ENCODE data around the gene OR2D2. TPM values are rescaled to one million over a fixed set of nuclear protein-coding genes. Genes with fewer than 3 reads are reported as not detected.

The OR2D2 gene
- total RNA-seq, 4 donors from 2014 or later: not detected

- no peak overlapping the region for H3K4me3 ChIP-seq
- H3K27ac ChIP-seq: no peak overlapping the region
- no peaks in the 10 kb centered on the region for H3K9me3 ChIP-seq
- H3K27me3 ChIP-seq: no peaks in the 10 kb centered on the region
- no peaks in the 10 kb centered on the region for H3K4me1 ChIP-seq
- TF ChIP-seq CTCF (IDR thresholded peaks at IDR 0.05): no peak
- TF ChIP-seq POLR2A (IDR thresholded peaks at IDR 0.05): no peak
- no peak for TF ChIP-seq EP300 (IDR thresholded peaks at IDR 0.05)
- H3K36me3 ChIP-seq: no peaks in the 10 kb centered on the region
- DNase-seq (ENCODE audit: low spot score in 2 of 2): no peak
- 69 to 75% methylated on average over 2 of the region's 2 CpGs for WGBS, 2 donors
Measured at GRCh38 chr11:6900327-6900999, 8.2 kb upstream of the OR2D2 start.

GRCh38 chr11:6898911-6899310 is 6.6 kb upstream of the OR2D2 start:
- no peak for DNase-seq (ENCODE audit: low spot score in 2 of 2)
- H3K36me3 ChIP-seq: no peaks in the 10 kb centered on the region
- TF ChIP-seq POLR2A (IDR thresholded peaks at IDR 0.05) (no peak), CTCF (IDR thresholded peaks at IDR 0.05) (no peak), EP300 (IDR thresholded peaks at IDR 0.05) (no peak)
- no peak overlapping the region for H3K27ac ChIP-seq
- H3K4me3 ChIP-seq: no peak overlapping the region
- H3K9me3 ChIP-seq: no peaks in the 10 kb centered on the region
- H3K4me1 ChIP-seq: no peaks in the 10 kb centered on the region
- whole genome bisulfite sequencing, 2 donors: 69 to 81% methylated on average over 1 of the region's 1 CpG
- H3K27me3 ChIP-seq: no peaks in the 10 kb centered on the region

GRCh38 chr11:6895010-6895409 is 2.7 kb upstream of the OR2D2 start:
- H3K4me3 ChIP-seq: no peak overlapping the region

GRCh38 chr11:6894097-6894496 is 1.8 kb upstream of the OR2D2 start:
- Histone ChIP-seq H3K36me3 (no peaks in the 10 kb centered on the region), H3K4me1 (no peaks in the 10 kb centered on the region), H3K27ac (no peak overlapping the region), H3K4me3 (no peak overlapping the region), H3K9me3 (no peaks in the 10 kb centered on the region), H3K27me3 (no peaks in the 10 kb centered on the region)
- no peak for DNase-seq (ENCODE audit: low spot score in 2 of 2)
- no peak for TF ChIP-seq POLR2A (IDR thresholded peaks at IDR 0.05)
- no peak for TF ChIP-seq EP300 (IDR thresholded peaks at IDR 0.05)
- no peak for TF ChIP-seq CTCF (IDR thresholded peaks at IDR 0.05)

More at GRCh38 chr11:6895010-6895409, 2.7 kb upstream of the OR2D2 start:
- DNase-seq (ENCODE audit: low spot score in 2 of 2): no peak
- no peaks in the 10 kb centered on the region for H3K9me3 ChIP-seq
- H3K36me3 ChIP-seq: no peaks in the 10 kb centered on the region
- no peak for TF ChIP-seq EP300 (IDR thresholded peaks at IDR 0.05)
- no peak for TF ChIP-seq POLR2A (IDR thresholded peaks at IDR 0.05)
- TF ChIP-seq CTCF (IDR thresholded peaks at IDR 0.05): no peak
- no peak overlapping the region for H3K27ac ChIP-seq
- H3K27me3 ChIP-seq: no peaks in the 10 kb centered on the region
- H3K4me1 ChIP-seq: no peaks in the 10 kb centered on the region

GRCh38 chr11:6889835-6890234 is 2.5 kb downstream of the OR2D2 start:
- no peak for TF ChIP-seq CTCF (IDR thresholded peaks at IDR 0.05)
- TF ChIP-seq EP300 (IDR thresholded peaks at IDR 0.05): no peak
- no peak for TF ChIP-seq POLR2A (IDR thresholded peaks at IDR 0.05)
- no peaks in the 10 kb centered on the region for H3K27me3 ChIP-seq
- no peak overlapping the region for H3K27ac ChIP-seq
- WGBS, 2 donors: 77 to 90% methylated on average over 1 of the region's 1 CpG
- DNase-seq (ENCODE audit: low spot score in 2 of 2): no peak
- H3K9me3 ChIP-seq: peaks cover 0 to 3% (median 0%) of the 10 kb centered on the region in 4 donors
- H3K4me1 ChIP-seq: no peaks in the 10 kb centered on the region
- H3K36me3 ChIP-seq: no peaks in the 10 kb centered on the region
- no peak overlapping the region for H3K4me3 ChIP-seq

All from tibial nerve (tissue), 4 donors.